ENCODE data around the gene BCKDHA. TPM values are rescaled to one million over a fixed set of nuclear protein-coding genes. Genes with fewer than 3 reads are reported as not detected.

Gene BCKDHA
- total and polyA plus RNA-seq, 5 donors: 21.0 to 50.4 (median 33.4) TPM

DNA sequence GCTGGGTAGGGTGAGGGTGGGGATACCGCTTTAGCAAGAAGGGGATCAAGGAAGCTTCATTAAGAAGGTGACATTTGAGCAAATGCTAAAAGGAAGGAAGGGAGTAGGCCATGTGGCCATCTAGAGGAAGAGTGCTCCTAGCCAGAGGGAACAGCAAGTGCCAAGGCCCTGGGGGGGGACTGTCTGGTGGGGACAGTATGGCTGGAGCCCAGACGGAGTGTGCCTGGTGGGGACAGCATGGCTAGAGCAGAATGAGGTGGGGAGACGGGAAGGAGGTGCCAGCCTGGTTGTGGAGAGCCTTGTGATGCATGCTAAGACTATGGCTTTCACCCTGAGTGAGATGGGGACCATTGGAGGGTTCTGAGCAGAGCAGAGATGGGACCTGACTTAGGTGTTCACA lies 41.8 kb upstream of the BCKDHA start:
- no peaks in the 10 kb centered on the region for H3K27me3 ChIP-seq (ENCODE audit: control insufficient read depth, insufficient read depth)
- no peaks in the 10 kb centered on the region for H3K4me1 ChIP-seq (ENCODE audit: control insufficient read depth, insufficient read depth, low read length)
- DNase-seq (peak in 1 of 3 donors; percentile 36), ATAC-seq (no peak)
- intact Hi-C loops (cut with DNase I): loop anchor here in 1 of 4 donors (5.0 to 10.0 kb wide), 2 partner anchors 34 to 79 kb away; partner anchors contain the start of gene DMAC2
- 53% methylated on average over 3 of the region's 3 CpGs for WGBS
- no peak overlapping the region for H3K4me3 ChIP-seq (ENCODE audit: low read length)
- H3K9me3 ChIP-seq (ENCODE audit: control insufficient read depth, low read length): no peaks in the 10 kb centered on the region
- H3K27ac ChIP-seq (ENCODE audit: low read length): no peak overlapping the region

DNA sequence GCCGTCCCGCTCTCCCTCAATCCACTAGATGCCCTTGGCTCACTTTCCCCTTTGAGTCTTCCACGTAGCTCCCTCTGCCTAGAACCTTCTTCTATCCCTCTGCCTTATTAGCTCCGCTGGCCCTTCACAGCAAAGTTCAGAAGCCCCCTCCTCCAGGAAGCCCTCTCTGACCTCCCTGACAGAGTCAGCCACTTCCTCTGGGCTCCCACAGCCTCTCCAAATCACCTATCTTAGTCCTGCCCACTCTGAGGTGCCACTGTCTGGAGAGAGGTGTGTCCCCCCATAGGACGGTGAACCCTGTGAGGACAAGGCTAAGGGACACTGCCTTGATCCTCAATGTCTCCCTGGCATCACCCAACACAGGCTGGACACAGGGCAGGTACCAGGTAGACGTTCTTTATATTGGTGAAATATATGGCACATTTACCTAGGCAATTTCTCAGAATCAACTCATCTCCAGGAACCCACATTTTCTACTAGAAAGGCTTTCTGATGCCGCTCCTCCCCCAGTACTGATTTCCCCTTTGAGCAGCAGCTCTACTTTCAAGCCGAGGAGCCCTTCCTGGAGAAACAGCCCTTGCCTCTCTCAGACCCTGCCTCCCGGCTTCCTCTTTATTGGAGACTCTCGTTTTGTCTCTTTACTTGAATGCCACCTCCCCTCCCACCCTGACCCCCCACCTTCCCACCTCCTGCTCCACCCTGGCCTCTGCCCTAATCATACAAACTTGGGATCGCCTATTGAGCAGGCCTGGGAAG lies 40.5 kb upstream of the BCKDHA start:
- DNase-seq: no peak
- Histone ChIP-seq H3K4me1 (ENCODE audit: control insufficient read depth, insufficient read depth, low read length) (no peaks in the 10 kb centered on the region), H3K27me3 (ENCODE audit: control insufficient read depth, insufficient read depth) (no peaks in the 10 kb centered on the region), H3K4me3 (ENCODE audit: low read length) (no peak overlapping the region), H3K27ac (ENCODE audit: low read length) (no peak overlapping the region), H3K9me3 (ENCODE audit: control insufficient read depth, low read length) (no peaks in the 10 kb centered on the region)
- 71% methylated on average over 11 of the region's 11 CpGs for WGBS
- intact Hi-C loops (cut with DNase I): loop anchor here in 1 of 4 donors (5.0 to 10.0 kb wide), 2 partner anchors 35 to 78 kb away; partner anchors contain the start of gene DMAC2
- ATAC-seq: no peak

DNA sequence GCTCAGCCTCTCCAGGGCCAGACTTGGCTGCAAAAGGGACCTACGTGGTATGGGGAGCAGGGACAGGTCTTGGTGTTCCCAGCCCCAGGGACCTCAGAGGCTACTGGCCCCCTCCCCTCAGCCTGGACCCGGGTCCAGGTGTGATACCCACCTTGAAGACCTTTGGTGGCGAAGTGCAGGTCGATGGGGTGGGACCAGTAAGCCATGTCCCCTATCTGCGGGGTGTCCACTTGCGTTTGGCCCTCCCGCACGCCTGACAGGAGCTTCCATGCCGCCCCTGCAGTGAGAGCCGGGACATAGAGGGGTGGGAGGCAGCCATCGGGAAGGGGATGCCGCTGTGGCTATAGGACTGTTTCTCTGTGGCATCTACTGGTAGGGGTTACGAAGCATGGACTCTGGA lies 39.9 kb upstream of the BCKDHA start:
- intact Hi-C loops (cut with DNase I): loop anchor here in 1 of 4 donors (5.0 to 10.0 kb wide), 2 partner anchors 35 to 77 kb away; partner anchors contain the start of gene DMAC2
- Histone ChIP-seq H3K27me3 (ENCODE audit: control insufficient read depth, insufficient read depth) (no peaks in the 10 kb centered on the region), H3K4me1 (ENCODE audit: control insufficient read depth, insufficient read depth, low read length) (no peaks in the 10 kb centered on the region), H3K4me3 (ENCODE audit: low read length) (no peak overlapping the region), H3K9me3 (ENCODE audit: control insufficient read depth, low read length) (no peaks in the 10 kb centered on the region), H3K27ac (ENCODE audit: low read length) (no peak overlapping the region)
- DNase-seq (peak in 1 of 3 donors; percentile 64), ATAC-seq (no peak)
- WGBS: 91% methylated on average over 13 of the region's 13 CpGs

DNA sequence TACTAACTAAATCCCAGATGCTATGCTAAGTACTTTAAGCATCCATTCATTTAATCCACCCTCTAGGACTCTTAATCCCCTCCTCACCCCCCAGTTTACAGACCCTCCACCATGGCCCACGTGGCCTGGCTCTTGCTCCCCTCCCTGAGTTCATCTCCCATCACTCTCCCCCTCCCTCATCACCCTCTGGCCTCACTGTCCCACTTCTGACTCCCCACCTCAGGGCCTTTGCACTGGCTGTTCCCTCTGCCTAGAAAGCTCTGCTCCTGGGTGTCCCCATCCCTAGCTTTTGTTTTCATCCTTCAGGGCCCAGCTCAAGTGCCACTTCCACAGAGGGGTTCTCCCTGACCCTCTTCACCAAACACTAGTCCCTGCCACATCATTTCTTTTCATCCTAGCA lies 37.9 kb upstream of the BCKDHA start:
- DNase-seq: no peak
- Histone ChIP-seq H3K4me1 (ENCODE audit: control insufficient read depth, insufficient read depth, low read length) (peaks cover 5% of the 10 kb centered on the region), H3K27ac (ENCODE audit: low read length) (no peak overlapping the region), H3K4me3 (ENCODE audit: low read length) (no peak overlapping the region), H3K9me3 (ENCODE audit: control insufficient read depth, low read length) (no peaks in the 10 kb centered on the region), H3K27me3 (ENCODE audit: control insufficient read depth, insufficient read depth) (no peaks in the 10 kb centered on the region)
- 96% methylated on average over 1 of the region's 1 CpG for WGBS
- intact Hi-C loops (cut with DNase I): loop anchor here in 1 of 4 donors (5.0 to 10.0 kb wide), 2 partner anchors 37 to 75 kb away; partner anchors contain the start of gene DMAC2
- no peak for ATAC-seq

DNA sequence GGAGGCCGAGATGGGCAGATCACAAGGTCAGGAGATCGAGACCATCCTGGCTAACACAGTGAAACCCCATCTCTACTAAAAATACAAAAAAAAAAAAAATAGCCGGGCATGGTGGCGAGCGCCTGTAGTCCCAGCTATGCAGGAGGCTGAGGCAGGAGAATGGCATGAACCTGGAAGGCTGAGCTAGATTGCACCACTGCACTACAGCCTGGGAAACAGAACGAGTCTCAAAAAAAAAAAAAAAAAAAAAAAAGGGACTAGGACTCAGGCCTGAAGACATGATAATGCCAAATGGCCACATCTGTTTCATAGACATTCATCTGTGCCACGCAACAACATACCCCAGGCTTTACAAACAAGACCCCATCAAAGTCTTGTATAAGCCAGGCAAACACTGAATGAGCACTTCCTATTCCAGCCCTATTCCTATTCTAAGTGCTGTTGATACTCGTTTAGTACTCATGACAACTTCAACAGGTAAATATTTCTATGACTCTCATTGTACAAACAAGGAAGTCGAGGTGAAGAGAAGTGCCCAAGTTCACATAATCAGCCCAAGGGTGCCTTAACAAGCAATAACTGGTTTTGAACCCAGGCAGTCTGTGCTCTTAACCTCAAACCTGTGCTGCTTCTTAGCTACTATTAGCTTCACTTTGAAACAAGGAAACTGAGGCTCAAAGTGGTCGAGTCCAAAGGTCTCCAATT lies 35.3 kb upstream of the BCKDHA start:
- Histone ChIP-seq H3K9me3 (ENCODE audit: control insufficient read depth, low read length) (no peaks in the 10 kb centered on the region), H3K4me1 (ENCODE audit: control insufficient read depth, insufficient read depth, low read length) (peaks cover 7% of the 10 kb centered on the region), H3K4me3 (ENCODE audit: low read length) (no peak overlapping the region), H3K27me3 (ENCODE audit: control insufficient read depth, insufficient read depth) (no peaks in the 10 kb centered on the region), H3K27ac (ENCODE audit: low read length) (no peak overlapping the region)
- 89% methylated on average over 10 of the region's 10 CpGs for WGBS
- ATAC-seq (no peak), DNase-seq (no peak)
- intact Hi-C loops (cut with DNase I): no loop called here

DNA sequence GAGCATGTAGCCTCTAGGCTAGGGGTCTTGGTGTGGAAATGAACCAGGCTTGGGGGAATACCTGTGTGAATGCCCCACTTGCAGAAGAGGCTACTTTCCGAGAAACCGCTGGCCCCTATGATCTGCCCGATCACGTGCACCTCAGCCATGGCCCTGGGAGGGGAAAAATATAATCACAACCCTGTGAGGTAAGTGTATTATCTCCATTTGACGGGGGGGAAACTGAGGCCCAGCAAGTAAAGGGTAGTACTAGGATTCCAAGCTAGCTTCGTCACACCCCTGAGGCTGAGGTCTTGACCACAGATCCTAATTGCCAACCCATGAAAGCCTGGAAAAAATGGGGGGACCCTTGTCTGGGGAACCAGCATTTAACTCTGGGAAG lies 34.3 kb upstream of the BCKDHA start:
- Histone ChIP-seq H3K4me3 (ENCODE audit: low read length) (peak overlapping the region; percentile 87), H3K27ac (ENCODE audit: low read length) (peak overlapping the region; percentile 85), H3K4me1 (ENCODE audit: control insufficient read depth, insufficient read depth, low read length) (peaks cover 7% of the 10 kb centered on the region), H3K9me3 (ENCODE audit: control insufficient read depth, low read length) (no peaks in the 10 kb centered on the region), H3K27me3 (ENCODE audit: control insufficient read depth, insufficient read depth) (no peaks in the 10 kb centered on the region)
- no peak for ATAC-seq
- intact Hi-C loops (cut with DNase I): no loop called here
- 47% methylated on average over 6 of the region's 6 CpGs for WGBS
- peak in 1 of 3 donors; percentile 60 for DNase-seq

DNA sequence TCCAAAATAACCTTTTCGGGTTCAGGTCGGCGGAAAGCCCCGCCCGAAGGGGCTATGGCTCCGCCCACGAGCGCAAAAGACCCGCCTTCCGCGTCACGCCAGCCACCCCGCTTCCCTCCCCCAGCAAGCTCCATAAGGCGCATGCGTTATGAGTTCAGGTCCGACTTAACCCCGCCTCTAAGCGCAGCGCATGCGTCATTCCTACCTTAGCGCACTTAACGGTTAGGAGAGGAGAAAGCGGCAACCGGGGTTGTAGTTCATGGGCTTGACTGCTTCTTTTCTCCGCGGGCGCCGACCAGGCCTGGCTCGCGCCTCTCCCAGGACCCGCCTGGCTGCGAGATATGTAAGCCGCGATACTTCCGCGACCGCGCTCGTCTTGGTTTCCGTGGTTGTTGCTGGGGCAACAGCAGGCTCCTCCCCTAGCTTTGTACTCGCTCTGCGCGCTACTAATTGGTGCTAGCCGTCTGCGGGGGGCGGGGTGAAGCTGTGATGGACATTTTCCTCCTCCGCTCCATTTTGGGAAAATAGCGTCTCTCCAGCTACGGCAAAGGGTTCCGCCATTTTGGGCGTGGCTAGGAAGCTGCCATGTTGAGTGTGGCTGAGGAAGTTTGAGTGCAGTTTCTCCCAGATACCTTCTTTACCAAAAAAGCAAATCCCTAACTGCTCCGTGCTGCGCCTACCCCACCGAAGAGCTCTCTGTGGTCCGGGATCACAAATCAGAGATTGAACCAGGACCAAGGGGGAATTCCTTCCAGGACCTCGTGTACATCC lies 33.7 kb upstream of the BCKDHA start, which contains the start of gene B9D2:
B9D2 (minus strand) TSS at position 397 of the 771 bp plus-strand sequence. CDS start 630 bp downstream, outside the sequence.
- peak; percentile 97 for ATAC-seq
- H3K4me1 ChIP-seq (ENCODE audit: control insufficient read depth, insufficient read depth, low read length): peaks cover 7% of the 10 kb centered on the region
- H3K27ac ChIP-seq (ENCODE audit: low read length): peak within 1 kb of the TSS; percentile 99
- WGBS: under 1% methylated on average over 56 of the region's 56 CpGs
- H3K27me3 ChIP-seq (ENCODE audit: control insufficient read depth, insufficient read depth): no peaks in the 10 kb centered on the region
- intact Hi-C loops (cut with DNase I): no loop called here
- peak; percentile 98 to 99 (median 99) for DNase-seq
- H3K4me3 ChIP-seq (ENCODE audit: low read length): peak within 1 kb of the TSS; percentile 87
- no peaks in the 10 kb centered on the region for H3K9me3 ChIP-seq (ENCODE audit: control insufficient read depth, low read length)

DNA sequence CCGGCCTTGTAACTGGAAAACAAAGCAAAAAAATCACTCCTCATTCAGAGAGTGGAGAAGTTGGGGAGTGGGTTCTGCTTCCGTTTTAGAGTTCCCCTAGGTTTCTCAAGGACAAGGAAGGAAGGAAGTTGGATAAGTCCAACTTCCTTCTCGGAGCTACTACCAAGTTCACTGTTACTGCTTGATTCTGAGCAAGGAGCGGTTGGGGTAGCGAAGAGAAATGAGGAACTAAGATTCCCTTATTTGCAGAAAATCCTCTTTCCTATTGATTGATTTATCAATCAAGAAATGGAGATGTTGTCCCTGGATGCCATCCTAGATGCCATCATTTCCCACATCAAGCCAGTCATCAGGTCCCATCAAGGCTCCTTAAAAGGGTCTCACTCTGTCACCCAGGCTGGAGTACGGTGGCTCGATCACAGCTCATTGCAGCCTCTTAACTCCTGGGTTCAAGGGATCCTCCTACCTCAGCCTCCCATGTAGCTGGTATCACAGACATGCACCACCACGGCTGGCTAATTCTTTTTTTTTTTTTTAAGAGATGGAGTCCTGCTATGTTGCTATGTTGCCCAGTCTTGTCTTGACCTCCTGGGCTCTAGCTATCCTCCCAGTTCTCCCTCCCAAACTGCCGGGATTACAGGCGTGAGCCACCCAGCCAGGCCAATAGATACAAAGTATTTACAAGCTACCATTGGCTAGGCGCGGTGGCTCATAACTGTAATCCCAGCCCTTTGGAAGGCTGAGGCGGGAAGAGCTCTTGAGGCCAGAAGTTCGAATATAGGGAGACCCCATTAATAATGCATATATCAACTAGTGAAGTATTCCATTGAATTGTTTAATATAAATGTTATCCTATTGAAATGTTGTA lies 32.9 kb upstream of the BCKDHA start:
- ATAC-seq (no peak), DNase-seq (peak in 1 of 3 donors; percentile 3)
- no peaks in the 10 kb centered on the region for H3K9me3 ChIP-seq (ENCODE audit: control insufficient read depth, low read length)
- intact Hi-C loops (cut with DNase I): no loop called here
- H3K4me1 ChIP-seq (ENCODE audit: control insufficient read depth, insufficient read depth, low read length): peaks cover 7% of the 10 kb centered on the region
- peak overlapping the region; percentile 87 for H3K4me3 ChIP-seq (ENCODE audit: low read length)
- H3K27ac ChIP-seq (ENCODE audit: low read length): peak overlapping the region; percentile 93
- WGBS: 72% methylated on average over 14 of the region's 14 CpGs
- H3K27me3 ChIP-seq (ENCODE audit: control insufficient read depth, insufficient read depth): no peaks in the 10 kb centered on the region

DNA sequence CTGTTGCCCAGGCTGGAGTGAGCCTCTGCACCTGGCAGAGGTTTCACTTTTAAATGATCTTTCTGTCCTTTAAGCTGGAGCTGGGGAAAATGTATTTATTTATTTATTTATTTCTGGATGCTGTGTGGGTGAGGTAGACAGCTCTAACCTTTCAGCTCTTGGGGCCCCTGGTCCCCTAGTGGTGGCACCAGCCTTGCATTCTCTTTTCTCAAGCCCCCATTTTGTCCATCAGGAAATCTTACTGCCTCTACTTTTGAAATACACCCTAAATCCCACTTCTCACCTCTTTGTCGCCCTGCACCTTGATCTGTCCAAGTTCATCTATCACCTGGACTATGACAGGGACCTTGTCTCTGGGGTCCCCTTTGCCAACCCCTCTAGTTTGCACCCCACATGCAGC lies 31.5 kb upstream of the BCKDHA start:
- H3K27ac ChIP-seq (ENCODE audit: low read length): no peak overlapping the region
- peaks cover 7% of the 10 kb centered on the region for H3K4me1 ChIP-seq (ENCODE audit: control insufficient read depth, insufficient read depth, low read length)
- no peaks in the 10 kb centered on the region for H3K9me3 ChIP-seq (ENCODE audit: control insufficient read depth, low read length)
- DNase-seq (peak in 2 of 3 donors; percentile 10 to 14), ATAC-seq (no peak)
- H3K27me3 ChIP-seq (ENCODE audit: control insufficient read depth, insufficient read depth): no peaks in the 10 kb centered on the region
- 95% methylated on average over 1 of the region's 1 CpG for WGBS
- no peak overlapping the region for H3K4me3 ChIP-seq (ENCODE audit: low read length)
- intact Hi-C loops (cut with DNase I): no loop called here

DNA sequence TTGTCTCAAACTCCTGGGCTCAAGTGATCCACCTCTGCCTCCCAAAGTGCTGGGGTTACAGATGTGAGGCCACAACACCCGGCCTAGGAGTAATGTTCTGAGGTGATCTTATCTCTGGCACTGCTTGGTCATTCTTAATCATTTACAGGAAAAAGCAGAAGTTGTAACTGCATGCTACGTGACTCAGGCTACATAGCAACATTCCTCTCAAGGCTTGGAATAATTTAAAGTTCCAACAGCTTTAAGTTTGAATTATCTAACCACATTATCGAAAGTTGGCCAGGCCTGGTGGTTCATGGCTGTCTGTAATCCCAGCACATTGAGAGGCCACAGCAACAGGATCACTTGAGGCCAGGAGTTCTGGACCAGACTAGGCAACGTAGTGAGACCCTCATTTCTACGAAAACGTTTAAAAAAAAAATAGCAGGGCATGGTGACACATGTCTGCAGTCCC lies 29.7 kb upstream of the BCKDHA start:
- DNase-seq (peak in 1 of 3 donors; percentile 10), ATAC-seq (no peak)
- WGBS: 65% methylated on average over 6 of the region's 6 CpGs
- intact Hi-C loops (cut with DNase I): no loop called here
- Histone ChIP-seq H3K9me3 (ENCODE audit: control insufficient read depth, low read length) (no peaks in the 10 kb centered on the region), H3K4me1 (ENCODE audit: control insufficient read depth, insufficient read depth, low read length) (peaks cover 7% of the 10 kb centered on the region), H3K27me3 (ENCODE audit: control insufficient read depth, insufficient read depth) (no peaks in the 10 kb centered on the region), H3K27ac (ENCODE audit: low read length) (no peak overlapping the region), H3K4me3 (ENCODE audit: low read length) (no peak overlapping the region)

Data from right cardiac atrium (tissue), 5 donors.